Muscle layer of duodenum (tissue), 2 donors: ENCODE results near the gene TMEM144.

Experiments used
- H3K27ac ChIP-seq: one replicate; pipeline ENCODE4 v1.7.0; 2013; ENCODE audit warnings: mild to moderate bottlenecking, low read length
- H3K27me3 ChIP-seq: one replicate; pipeline ENCODE4 v1.7.0; 2013; ENCODE audit warnings: low read depth, mild to moderate bottlenecking, control low read depth, low read length
- H3K36me3 ChIP-seq, 2 donors: one replicate each; pipeline ENCODE4 v1.7.0; 2013; ENCODE audit warnings: low read length in 2 of 2, control low read depth in 1 of 2, mild to moderate bottlenecking in 1 of 2; ENCODE audit not compliant: insufficient read depth in 2 of 2, control insufficient read depth in 1 of 2
- H3K4me1 ChIP-seq, 2 donors: one replicate each; pipeline ENCODE4 v1.7.0; 2013; ENCODE audit warnings: low read length in 2 of 2, mild to moderate bottlenecking in 2 of 2, control low read depth in 1 of 2, moderate library complexity in 1 of 2; ENCODE audit not compliant: insufficient read depth in 2 of 2, control insufficient read depth in 1 of 2
- H3K4me3 ChIP-seq, 2 donors: one replicate each; pipeline ENCODE4 v1.7.0; 2013; ENCODE audit warnings: low read length in 2 of 2, low read depth in 1 of 2, mild to moderate bottlenecking in 1 of 2
- H3K9me3 ChIP-seq, 2 donors: one replicate each; pipeline ENCODE4 v1.7.0; 2013; ENCODE audit warnings: low read length in 2 of 2, control low read depth in 1 of 2, mild to moderate bottlenecking in 1 of 2; ENCODE audit not compliant: control insufficient read depth in 1 of 2
- donor health status: healthy.

TMEM144 gene

GRCh38 chr4:158238575-158238974 is 28.3 kb downstream of the TMEM144 start:
- Histone ChIP-seq H3K36me3 (peaks cover 3 to 11% of the 10 kb centered on the region in 2 donors), H3K27me3 (no peaks in the 10 kb centered on the region), H3K4me1 (no peaks in the 10 kb centered on the region), H3K4me3 (no peak overlapping the region), H3K9me3 (no peaks in the 10 kb centered on the region), H3K27ac (no peak overlapping the region)

- Histone ChIP-seq H3K27ac (no peak overlapping the region), H3K4me3 (no peak overlapping the region), H3K27me3 (no peaks in the 10 kb centered on the region), H3K9me3 (no peaks in the 10 kb centered on the region), H3K36me3 (peaks cover 3 to 9% of the 10 kb centered on the region in 2 donors), H3K4me1 (no peaks in the 10 kb centered on the region)
These were observed 28.9 kb downstream of the TMEM144 start for GRCh38 chr4:158239196-158239595.

DNA sequence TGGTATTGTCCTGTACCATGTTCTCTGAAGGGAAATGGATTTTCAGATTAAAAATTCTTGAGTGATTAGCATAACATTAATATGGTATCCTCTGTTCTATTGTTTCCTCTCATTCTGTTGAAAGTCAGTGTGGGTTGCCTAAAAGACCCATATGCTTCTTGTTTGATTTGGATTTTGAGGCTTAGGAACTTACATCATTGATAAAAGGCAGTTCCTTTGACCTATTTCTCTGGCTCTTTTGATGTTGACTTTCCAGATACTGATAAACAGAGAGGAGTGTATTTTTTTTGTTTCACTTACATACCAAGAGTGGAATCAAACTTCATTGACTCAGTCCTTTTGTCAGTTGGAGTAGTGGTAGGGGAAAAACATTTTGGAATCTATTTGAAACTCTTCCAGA is 32.8 kb downstream of the TMEM144 start:
- peaks cover 3 to 9% of the 10 kb centered on the region in 2 donors for H3K36me3 ChIP-seq
- H3K27me3 ChIP-seq = no peaks in the 10 kb centered on the region
- H3K27ac ChIP-seq = no peak overlapping the region
- H3K4me3 ChIP-seq = no peak overlapping the region
- no peaks in the 10 kb centered on the region for H3K9me3 ChIP-seq
- H3K4me1 ChIP-seq = no peaks in the 10 kb centered on the region

DNA sequence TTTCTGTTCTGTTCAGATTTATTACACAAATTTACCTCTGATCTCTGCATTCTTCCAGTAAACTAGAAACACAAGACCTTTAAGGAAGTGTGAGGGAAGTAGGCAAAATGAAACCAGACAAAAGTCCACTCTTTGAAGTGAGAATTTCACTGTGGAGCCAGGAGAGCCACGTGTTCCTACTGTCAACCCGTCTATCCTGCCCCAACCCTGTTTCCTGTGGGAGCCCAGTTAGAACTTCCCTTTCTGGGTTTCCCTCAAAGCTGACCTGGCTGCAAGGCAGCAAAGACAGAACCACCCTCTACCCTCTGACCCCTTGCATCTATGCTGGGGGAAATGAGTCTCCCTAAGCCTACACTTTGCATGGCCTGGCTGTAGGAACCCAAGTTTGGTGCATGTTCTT is 40.0 kb downstream of the TMEM144 start:
- no peaks in the 10 kb centered on the region for H3K4me1 ChIP-seq
- H3K9me3 ChIP-seq = no peaks in the 10 kb centered on the region
- no peaks in the 10 kb centered on the region for H3K36me3 ChIP-seq
- no peaks in the 10 kb centered on the region for H3K27me3 ChIP-seq
- H3K4me3 ChIP-seq = no peak overlapping the region
- H3K27ac ChIP-seq = no peak overlapping the region

- Histone ChIP-seq H3K36me3 (no peaks in the 10 kb centered on the region), H3K27ac (no peak overlapping the region), H3K9me3 (no peaks in the 10 kb centered on the region), H3K4me3 (no peak overlapping the region), H3K27me3 (no peaks in the 10 kb centered on the region), H3K4me1 (no peaks in the 10 kb centered on the region)
These were observed 43.2 kb downstream of the TMEM144 start for GRCh38 chr4:158253350-158253980.

GRCh38 chr4:158254292-158254691 is 44.0 kb downstream of the TMEM144 start:
- H3K27ac ChIP-seq = no peak overlapping the region
- H3K9me3 ChIP-seq = no peaks in the 10 kb centered on the region
- H3K27me3 ChIP-seq = no peaks in the 10 kb centered on the region
- no peaks in the 10 kb centered on the region for H3K36me3 ChIP-seq
- no peak overlapping the region for H3K4me3 ChIP-seq
- no peaks in the 10 kb centered on the region for H3K4me1 ChIP-seq

- Histone ChIP-seq H3K4me1 (peaks cover 0 to 2% of the 10 kb centered on the region in 2 donors), H3K9me3 (no peaks in the 10 kb centered on the region), H3K4me3 (no peak overlapping the region), H3K36me3 (no peaks in the 10 kb centered on the region), H3K27ac (no peak overlapping the region), H3K27me3 (no peaks in the 10 kb centered on the region)
These were observed 45.5 kb downstream of the TMEM144 start for GRCh38 chr4:158255727-158256324.

- no peak overlapping the region for H3K4me3 ChIP-seq
- peaks cover 0 to 3% of the 10 kb centered on the region in 2 donors for H3K4me1 ChIP-seq
- no peak overlapping the region for H3K27ac ChIP-seq
- H3K27me3 ChIP-seq = no peaks in the 10 kb centered on the region
- H3K9me3 ChIP-seq = no peaks in the 10 kb centered on the region
- no peaks in the 10 kb centered on the region for H3K36me3 ChIP-seq
These were observed 49.8 kb downstream of the TMEM144 start for GRCh38 chr4:158259955-158260575.

DNA sequence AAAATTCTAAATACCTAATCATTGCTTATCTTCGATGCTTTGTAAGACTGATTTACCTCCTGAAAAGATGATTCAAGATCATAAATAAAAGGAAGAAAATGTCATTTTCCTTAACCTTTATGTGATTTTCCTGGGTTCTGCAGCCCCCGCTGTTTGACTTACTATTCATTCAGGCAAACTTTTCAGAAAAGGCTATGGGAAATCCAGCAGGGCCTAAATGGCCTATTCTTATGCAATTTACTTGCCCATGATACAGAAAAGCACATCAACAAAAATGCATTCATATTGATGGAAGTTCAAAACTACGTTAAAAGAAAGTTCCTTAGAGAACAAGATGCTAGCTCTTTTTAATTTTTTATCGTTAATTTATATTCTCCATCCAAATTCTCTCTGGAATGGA is 51.2 kb downstream of the TMEM144 start:
- H3K4me1 ChIP-seq = peaks cover 0 to 3% of the 10 kb centered on the region in 2 donors
- H3K36me3 ChIP-seq = no peaks in the 10 kb centered on the region
- no peaks in the 10 kb centered on the region for H3K9me3 ChIP-seq
- no peak overlapping the region for H3K4me3 ChIP-seq
- H3K27me3 ChIP-seq = no peaks in the 10 kb centered on the region
- H3K27ac ChIP-seq = no peak overlapping the region

DNA sequence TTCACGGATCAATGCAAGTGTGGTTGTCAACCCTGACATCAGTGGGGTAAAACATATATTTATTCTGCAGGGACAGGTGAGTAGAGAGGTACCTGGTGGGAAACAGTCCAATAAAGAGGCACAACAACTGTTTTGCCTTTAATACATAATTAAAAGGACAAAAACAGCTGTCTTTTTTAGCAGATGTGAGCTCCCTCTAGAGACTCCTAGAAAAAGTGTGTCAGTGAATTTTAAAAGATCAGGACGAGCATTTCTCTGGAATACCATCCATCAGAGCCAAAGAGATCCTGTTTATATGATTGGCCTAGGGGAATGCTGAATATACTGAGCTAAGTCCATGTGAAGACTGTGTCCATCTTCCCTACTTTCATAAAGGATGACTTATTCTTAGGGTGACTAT is 58.3 kb downstream of the TMEM144 start:
- Histone ChIP-seq H3K36me3 (no peaks in the 10 kb centered on the region), H3K4me1 (no peaks in the 10 kb centered on the region), H3K27ac (no peak overlapping the region), H3K4me3 (no peak overlapping the region), H3K27me3 (no peaks in the 10 kb centered on the region), H3K9me3 (no peaks in the 10 kb centered on the region)

DNA sequence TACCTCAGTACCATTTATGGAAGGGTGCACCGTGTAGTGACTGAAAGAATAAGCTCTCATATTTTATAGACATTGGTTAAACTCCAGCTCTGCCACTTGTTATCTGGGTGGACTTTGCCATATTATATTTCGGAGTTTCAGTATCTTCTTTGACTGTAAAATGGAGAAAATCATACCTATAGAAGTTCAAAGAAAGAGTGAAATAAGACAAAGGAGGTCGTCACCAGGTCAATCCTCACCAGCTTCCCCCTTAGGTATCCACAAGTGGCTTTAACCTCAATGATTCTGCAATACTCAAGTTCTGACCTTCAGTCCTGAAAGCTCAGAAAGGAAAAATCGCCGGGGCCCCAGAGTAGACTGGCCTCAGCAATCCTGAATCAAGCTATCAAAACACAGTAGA is 64.3 kb downstream of the TMEM144 start:
- Histone ChIP-seq H3K36me3 (no peaks in the 10 kb centered on the region), H3K27ac (no peak overlapping the region), H3K27me3 (no peaks in the 10 kb centered on the region), H3K4me1 (no peaks in the 10 kb centered on the region), H3K4me3 (no peak overlapping the region), H3K9me3 (no peaks in the 10 kb centered on the region)
